Measurements from ENCODE around the gene SMIM8.

The SMIM8 gene

DNA sequence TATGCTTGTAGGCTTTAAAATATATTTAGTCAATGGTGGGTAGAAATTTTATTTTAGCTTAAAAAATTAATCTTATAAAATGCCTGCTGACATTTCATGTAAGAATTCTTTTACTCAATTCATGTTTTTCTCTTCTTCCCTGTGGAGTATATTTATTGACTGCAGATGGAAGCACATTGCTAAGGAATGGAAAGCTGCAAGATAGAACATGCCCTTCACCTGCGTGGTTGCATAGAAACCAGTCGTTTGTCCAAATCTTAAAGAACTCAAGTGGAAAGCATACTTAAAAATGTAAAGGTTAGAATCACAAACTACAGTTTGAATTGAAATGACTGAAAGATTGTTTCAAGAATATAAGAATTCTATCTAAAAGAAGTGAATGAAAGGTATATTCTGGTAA, 52.9 kb downstream of the SMIM8 start:
- H3K27me3 ChIP-seq = no peaks in the 10 kb centered on the region
- H3K36me3 ChIP-seq = no peaks in the 10 kb centered on the region
- no peak for DNase-seq
- no peak overlapping the region for H3K27ac ChIP-seq
- no peak overlapping the region for H3K4me3 ChIP-seq
- TF ChIP-seq, protein P1, sequence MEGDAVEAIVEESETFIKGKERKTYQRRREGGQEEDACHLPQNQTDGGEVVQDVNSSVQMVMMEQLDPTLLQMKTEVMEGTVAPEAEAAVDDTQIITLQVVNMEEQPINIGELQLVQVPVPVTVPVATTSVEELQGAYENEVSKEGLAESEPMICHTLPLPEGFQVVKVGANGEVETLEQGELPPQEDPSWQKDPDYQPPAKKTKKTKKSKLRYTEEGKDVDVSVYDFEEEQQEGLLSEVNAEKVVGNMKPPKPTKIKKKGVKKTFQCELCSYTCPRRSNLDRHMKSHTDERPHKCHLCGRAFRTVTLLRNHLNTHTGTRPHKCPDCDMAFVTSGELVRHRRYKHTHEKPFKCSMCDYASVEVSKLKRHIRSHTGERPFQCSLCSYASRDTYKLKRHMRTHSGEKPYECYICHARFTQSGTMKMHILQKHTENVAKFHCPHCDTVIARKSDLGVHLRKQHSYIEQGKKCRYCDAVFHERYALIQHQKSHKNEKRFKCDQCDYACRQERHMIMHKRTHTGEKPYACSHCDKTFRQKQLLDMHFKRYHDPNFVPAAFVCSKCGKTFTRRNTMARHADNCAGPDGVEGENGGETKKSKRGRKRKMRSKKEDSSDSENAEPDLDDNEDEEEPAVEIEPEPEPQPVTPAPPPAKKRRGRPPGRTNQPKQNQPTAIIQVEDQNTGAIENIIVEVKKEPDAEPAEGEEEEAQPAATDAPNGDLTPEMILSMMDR (IDR thresholded peaks at IDR 0.05) = no peak
- H3K4me1 ChIP-seq = peaks cover 0 to 3% (median 0%) of the 10 kb centered on the region in 4 donors
- no peaks in the 10 kb centered on the region for H3K9me3 ChIP-seq
- intact Hi-C loops (cut with DNase I; ENCODE audit: low total_unique reads) = no loop called here

DNA sequence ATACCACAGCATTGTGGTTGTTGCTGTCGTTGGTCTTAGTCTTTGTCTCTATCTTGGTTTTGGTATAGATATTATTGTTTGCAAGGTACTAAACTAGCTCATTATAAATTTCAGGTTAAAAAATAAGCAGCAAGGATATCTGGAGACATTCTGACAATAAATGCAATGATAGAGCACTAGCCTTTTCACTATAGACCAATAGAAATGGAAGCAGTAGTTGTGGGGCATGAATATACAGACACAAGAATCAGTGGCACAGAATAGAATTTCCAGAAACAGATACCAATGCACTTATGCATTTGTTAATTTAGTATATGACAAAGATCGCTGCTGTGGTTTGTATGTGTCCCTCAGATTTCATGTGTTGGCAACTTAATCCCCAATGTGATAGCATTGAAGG, 54.3 kb downstream of the SMIM8 start:
- TF ChIP-seq, protein P1 (IDR thresholded peaks at IDR 0.05) = no peak
- Histone ChIP-seq H3K27ac (no peak overlapping the region), H3K4me3 (no peak overlapping the region), H3K9me3 (no peaks in the 10 kb centered on the region), H3K27me3 (no peaks in the 10 kb centered on the region), H3K36me3 (no peaks in the 10 kb centered on the region), H3K4me1 (peaks cover 0 to 3% (median 0%) of the 10 kb centered on the region in 4 donors)
- intact Hi-C loops (cut with DNase I; ENCODE audit: low total_unique reads) = no loop called here
- no peak for DNase-seq

DNA sequence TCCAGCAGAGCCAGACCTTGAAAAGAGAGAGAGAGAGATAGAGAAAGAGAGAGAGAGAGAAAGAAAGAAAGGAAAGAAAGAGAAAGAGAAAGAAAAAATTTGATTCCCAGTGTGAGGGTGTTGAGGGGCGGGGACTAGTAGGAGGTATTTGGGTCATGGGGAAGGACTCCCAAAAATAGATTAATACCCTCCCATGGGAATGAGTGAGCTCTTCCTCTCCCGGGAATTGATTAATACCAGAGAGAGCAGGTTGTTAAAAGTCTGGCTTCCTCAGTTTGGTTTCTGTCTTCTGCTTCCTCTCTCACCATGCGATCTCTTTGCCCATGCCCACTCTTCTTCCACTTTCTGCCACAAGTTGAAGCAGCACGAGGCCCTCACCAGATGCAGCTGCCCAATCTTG, 56.6 kb downstream of the SMIM8 start:
- Histone ChIP-seq H3K27me3 (no peaks in the 10 kb centered on the region), H3K4me3 (no peak overlapping the region), H3K27ac (no peak overlapping the region), H3K4me1 (peaks cover 0 to 3% (median 0%) of the 10 kb centered on the region in 4 donors), H3K36me3 (no peaks in the 10 kb centered on the region), H3K9me3 (no peaks in the 10 kb centered on the region)
- TF ChIP-seq, protein P1 (IDR thresholded peaks at IDR 0.05) = no peak
- DNase-seq = no peak
- intact Hi-C loops (cut with DNase I; ENCODE audit: low total_unique reads) = no loop called here

- no peak for DNase-seq
- Histone ChIP-seq H3K27ac (no peak overlapping the region), H3K4me3 (no peak overlapping the region), H3K9me3 (no peaks in the 10 kb centered on the region), H3K36me3 (no peaks in the 10 kb centered on the region), H3K4me1 (peaks cover 0 to 3% (median 0%) of the 10 kb centered on the region in 4 donors), H3K27me3 (no peaks in the 10 kb centered on the region)
- TF ChIP-seq, protein P1 (IDR thresholded peaks at IDR 0.05) = no peak
- intact Hi-C loops (cut with DNase I; ENCODE audit: low total_unique reads) = no loop called here
Measured at GRCh38 chr6:87382861-87383260, 60.5 kb downstream of the SMIM8 start.

GRCh38 chr6:87384038-87384437, 61.6 kb downstream of the SMIM8 start:
- TF ChIP-seq, protein P1 (IDR thresholded peaks at IDR 0.05) = no peak
- Histone ChIP-seq H3K4me3 (no peak overlapping the region), H3K9me3 (no peaks in the 10 kb centered on the region), H3K36me3 (no peaks in the 10 kb centered on the region), H3K27ac (no peak overlapping the region), H3K27me3 (no peaks in the 10 kb centered on the region), H3K4me1 (no peaks in the 10 kb centered on the region)
- intact Hi-C loops (cut with DNase I; ENCODE audit: low total_unique reads) = no loop called here
- no peak for DNase-seq

GRCh38 chr6:87384449-87384848, 62.1 kb downstream of the SMIM8 start:
- no peaks in the 10 kb centered on the region for H3K27me3 ChIP-seq
- no peak overlapping the region for H3K4me3 ChIP-seq
- no peaks in the 10 kb centered on the region for H3K9me3 ChIP-seq
- no peaks in the 10 kb centered on the region for H3K36me3 ChIP-seq
- intact Hi-C loops (cut with DNase I; ENCODE audit: low total_unique reads) = no loop called here
- DNase-seq = no peak
- no peak overlapping the region for H3K27ac ChIP-seq
- TF ChIP-seq, protein P1 (IDR thresholded peaks at IDR 0.05) = no peak
- no peaks in the 10 kb centered on the region for H3K4me1 ChIP-seq
